ENCODE results near the gene PPP2R5C.

PPP2R5C gene

DNA sequence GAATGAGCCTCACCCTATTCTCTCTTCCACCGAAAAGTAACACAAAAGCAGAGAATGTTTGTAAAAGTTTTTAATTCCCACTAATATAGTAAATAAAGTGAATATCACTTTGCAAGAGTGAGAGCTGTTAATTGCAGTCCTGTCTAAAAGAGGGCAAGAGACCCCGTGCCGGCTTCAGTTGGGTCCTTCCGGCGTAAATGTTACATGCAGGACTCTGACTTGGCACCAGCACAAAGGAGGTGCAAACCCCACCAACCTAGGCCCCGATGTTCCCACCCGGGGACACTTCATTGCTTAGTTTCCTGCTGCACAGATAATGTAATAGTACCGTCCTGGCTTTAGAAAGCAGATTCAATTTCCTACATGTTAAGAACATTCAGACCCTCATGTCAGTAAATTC lies 136.9 kb downstream of the PPP2R5C start:
- no peak overlapping the region for H3K4me3 Mint-ChIP-seq
- no peak for TF ChIP-seq CTCF (IDR thresholded peaks at IDR 0.05)
- H3K4me1 Mint-ChIP-seq = no peaks in the 10 kb centered on the region
- no peaks in the 10 kb centered on the region for H3K9me3 Mint-ChIP-seq
- DNase-seq = no peak
- H3K36me3 Mint-ChIP-seq (ENCODE audit: low read depth) = peaks cover 81% of the 10 kb centered on the region
- peaks cover 2% of the 10 kb centered on the region for H3K27me3 Mint-ChIP-seq (ENCODE audit: low read depth, poor library complexity)
- no peak overlapping the region for H3K27ac Mint-ChIP-seq

GRCh38 chr14:101899263-101899662 lies 137.8 kb downstream of the PPP2R5C start:
- Mint-ChIP-seq H3K4me3 (no peak overlapping the region), H3K27ac (no peak overlapping the region), H3K36me3 (ENCODE audit: low read depth) (peaks cover 79% of the 10 kb centered on the region), H3K4me1 (no peaks in the 10 kb centered on the region), H3K27me3 (ENCODE audit: low read depth, poor library complexity) (peaks cover 2% of the 10 kb centered on the region), H3K9me3 (no peaks in the 10 kb centered on the region)
- no peak for DNase-seq
- no peak for TF ChIP-seq CTCF (IDR thresholded peaks at IDR 0.05)

DNA sequence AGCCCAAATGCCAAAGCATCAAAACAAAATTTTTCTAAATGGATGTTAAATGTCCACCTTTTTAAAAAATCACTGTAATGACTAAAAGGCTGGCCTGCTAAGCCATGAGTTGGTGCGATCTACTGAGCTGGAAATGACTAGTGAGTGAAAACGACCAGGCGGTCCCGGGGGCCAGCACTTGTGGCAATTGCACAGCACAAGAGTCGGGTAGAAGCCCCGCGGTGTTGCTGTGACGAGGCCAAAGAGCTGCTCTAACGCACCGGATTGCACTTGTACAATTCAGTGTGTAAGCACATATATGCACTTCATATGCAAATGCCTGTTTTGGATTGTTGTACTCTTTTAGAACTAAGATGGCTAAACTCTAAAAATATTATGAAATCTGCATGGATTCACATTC lies 138.7 kb downstream of the PPP2R5C start:
- DNase-seq = no peak
- no peak overlapping the region for H3K4me3 Mint-ChIP-seq
- no peaks in the 10 kb centered on the region for H3K9me3 Mint-ChIP-seq
- no peak for TF ChIP-seq CTCF (IDR thresholded peaks at IDR 0.05)
- no peaks in the 10 kb centered on the region for H3K4me1 Mint-ChIP-seq
- peaks cover 2% of the 10 kb centered on the region for H3K27me3 Mint-ChIP-seq (ENCODE audit: low read depth, poor library complexity)
- H3K36me3 Mint-ChIP-seq (ENCODE audit: low read depth) = peaks cover 76% of the 10 kb centered on the region
- H3K27ac Mint-ChIP-seq = no peak overlapping the region

DNA sequence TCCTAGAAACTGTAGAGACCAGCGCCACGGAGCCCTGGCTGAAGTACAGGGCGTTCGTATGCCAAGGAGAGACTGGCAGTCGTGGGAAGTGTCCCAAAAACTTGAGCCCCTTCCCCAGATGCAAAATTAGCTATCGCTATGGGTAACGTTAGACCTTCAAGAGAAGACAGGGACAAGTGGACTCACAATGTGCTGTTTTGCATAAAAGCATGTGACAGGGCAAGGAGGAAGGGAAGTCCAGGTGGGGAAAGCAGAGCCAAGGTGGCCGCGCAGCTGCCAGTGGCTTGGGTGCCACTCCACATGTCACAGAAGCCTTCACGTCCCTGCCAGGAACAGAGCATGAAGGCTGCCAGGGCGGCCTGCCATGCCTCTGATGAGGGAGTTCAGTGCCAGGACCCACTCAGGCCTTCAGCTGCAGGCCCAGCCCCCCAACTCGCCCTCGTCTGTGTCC lies 141.6 kb downstream of the PPP2R5C start:
- DNase-seq = no peak
- Mint-ChIP-seq H3K27ac (no peak overlapping the region), H3K4me3 (no peak overlapping the region), H3K36me3 (ENCODE audit: low read depth) (peaks cover 65% of the 10 kb centered on the region), H3K27me3 (ENCODE audit: low read depth, poor library complexity) (peaks cover 2% of the 10 kb centered on the region), H3K9me3 (no peaks in the 10 kb centered on the region), H3K4me1 (no peaks in the 10 kb centered on the region)
- TF ChIP-seq CTCF (IDR thresholded peaks at IDR 0.05) = no peak

- Mint-ChIP-seq H3K9me3 (no peaks in the 10 kb centered on the region), H3K36me3 (ENCODE audit: low read depth) (peaks cover 60% of the 10 kb centered on the region), H3K4me1 (no peaks in the 10 kb centered on the region), H3K4me3 (no peak overlapping the region), H3K27ac (no peak overlapping the region), H3K27me3 (ENCODE audit: low read depth, poor library complexity) (peaks cover 2% of the 10 kb centered on the region)
- TF ChIP-seq CTCF (IDR thresholded peaks at IDR 0.05) = no peak
- no peak for DNase-seq
These were observed 144.1 kb downstream of the PPP2R5C start for GRCh38 chr14:101905614-101906013.

- no peak for DNase-seq
- Mint-ChIP-seq H3K9me3 (no peaks in the 10 kb centered on the region), H3K27ac (no peak overlapping the region), H3K27me3 (ENCODE audit: low read depth, poor library complexity) (peaks cover 2% of the 10 kb centered on the region), H3K4me1 (no peaks in the 10 kb centered on the region), H3K36me3 (ENCODE audit: low read depth) (peaks cover 56% of the 10 kb centered on the region), H3K4me3 (no peak overlapping the region)
- no peak for TF ChIP-seq CTCF (IDR thresholded peaks at IDR 0.05)
These were observed 145.1 kb downstream of the PPP2R5C start for GRCh38 chr14:101906645-101907044.
